Vagina (tissue), 2 donors: ENCODE results near the gene DOCK2.

Experiments
- POLR2A ChIP-seq, 2 donors: fragments of 450-650 bp; IDR thresholded peaks; one replicate each; pipeline ENCODE4 v1.6.1; 2017; ENCODE audit warnings: antibody characterized with exemption in 2 of 2, mild to moderate bottlenecking in 2 of 2, moderate library complexity in 2 of 2
- POLR2AphosphoS5 ChIP-seq, 2 donors: sonication (generic); formaldehyde crosslinking; IDR thresholded peaks; one replicate each; pipeline ENCODE4 v1.9.0; 2017; ENCODE audit warnings: antibody characterized with exemption in 2 of 2, mild to moderate bottlenecking in 2 of 2, low read depth in 1 of 2; ENCODE audit not compliant: insufficient read depth in 1 of 2
- TF ChIP-seq, protein P1 (sequence below), 3 experiments: fragments of 450-650 bp in 2 of 3; fragments of 200-600 bp in 1 of 3; sonication (generic) in 1 of 3; IDR thresholded peaks; one replicate each; pipeline ENCODE4 v1.5.1; 2017 to 2019; ENCODE audit warnings: antibody characterized with exemption in 3 of 3, mild to moderate bottlenecking in 2 of 3, moderate library complexity in 2 of 3

DNA sequence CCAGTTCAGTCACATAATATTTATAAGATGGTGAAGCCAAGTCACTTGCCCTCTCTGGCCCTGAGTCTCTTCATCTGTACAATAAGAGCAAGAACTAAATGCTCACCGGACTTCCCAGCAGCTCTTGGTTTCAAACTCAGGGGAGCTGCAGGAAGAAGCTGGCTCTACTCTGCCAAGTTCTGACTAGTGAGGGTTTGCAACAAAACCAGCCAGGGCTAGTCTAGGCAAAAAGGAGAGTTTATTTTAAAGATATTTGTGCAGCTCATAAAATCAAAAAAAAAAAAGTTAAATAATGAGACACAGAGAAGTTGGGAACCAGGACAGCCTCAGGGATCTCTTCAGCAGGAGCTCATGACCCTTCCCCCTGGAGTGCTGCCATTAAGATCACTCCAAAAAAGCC lies 107.3 kb downstream of the DOCK2 start:
- TF ChIP-seq, protein P1, sequence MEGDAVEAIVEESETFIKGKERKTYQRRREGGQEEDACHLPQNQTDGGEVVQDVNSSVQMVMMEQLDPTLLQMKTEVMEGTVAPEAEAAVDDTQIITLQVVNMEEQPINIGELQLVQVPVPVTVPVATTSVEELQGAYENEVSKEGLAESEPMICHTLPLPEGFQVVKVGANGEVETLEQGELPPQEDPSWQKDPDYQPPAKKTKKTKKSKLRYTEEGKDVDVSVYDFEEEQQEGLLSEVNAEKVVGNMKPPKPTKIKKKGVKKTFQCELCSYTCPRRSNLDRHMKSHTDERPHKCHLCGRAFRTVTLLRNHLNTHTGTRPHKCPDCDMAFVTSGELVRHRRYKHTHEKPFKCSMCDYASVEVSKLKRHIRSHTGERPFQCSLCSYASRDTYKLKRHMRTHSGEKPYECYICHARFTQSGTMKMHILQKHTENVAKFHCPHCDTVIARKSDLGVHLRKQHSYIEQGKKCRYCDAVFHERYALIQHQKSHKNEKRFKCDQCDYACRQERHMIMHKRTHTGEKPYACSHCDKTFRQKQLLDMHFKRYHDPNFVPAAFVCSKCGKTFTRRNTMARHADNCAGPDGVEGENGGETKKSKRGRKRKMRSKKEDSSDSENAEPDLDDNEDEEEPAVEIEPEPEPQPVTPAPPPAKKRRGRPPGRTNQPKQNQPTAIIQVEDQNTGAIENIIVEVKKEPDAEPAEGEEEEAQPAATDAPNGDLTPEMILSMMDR (IDR thresholded peaks at IDR 0.05): no peak
- TF ChIP-seq POLR2A (IDR thresholded peaks at IDR 0.05): no peak
- no peak for TF ChIP-seq POLR2AphosphoS5 (IDR thresholded peaks at IDR 0.05; ENCODE audit: insufficient read depth in 1 of 2, low read depth in 1 of 2)
